COLO829 (cell line): ENCODE data around the gene AGXT.
"Not testable (repeated sequence)": the region's sequence is repeated elsewhere in the genome, so short reads cannot be mapped to it uniquely, and the experiment has no call there.

Source experiments
- DNase-seq: peaks from one replicate; pipeline ENCODE4 v3.0.0; 2012; ENCODE audit warnings: low spot score

Gene AGXT

DNA sequence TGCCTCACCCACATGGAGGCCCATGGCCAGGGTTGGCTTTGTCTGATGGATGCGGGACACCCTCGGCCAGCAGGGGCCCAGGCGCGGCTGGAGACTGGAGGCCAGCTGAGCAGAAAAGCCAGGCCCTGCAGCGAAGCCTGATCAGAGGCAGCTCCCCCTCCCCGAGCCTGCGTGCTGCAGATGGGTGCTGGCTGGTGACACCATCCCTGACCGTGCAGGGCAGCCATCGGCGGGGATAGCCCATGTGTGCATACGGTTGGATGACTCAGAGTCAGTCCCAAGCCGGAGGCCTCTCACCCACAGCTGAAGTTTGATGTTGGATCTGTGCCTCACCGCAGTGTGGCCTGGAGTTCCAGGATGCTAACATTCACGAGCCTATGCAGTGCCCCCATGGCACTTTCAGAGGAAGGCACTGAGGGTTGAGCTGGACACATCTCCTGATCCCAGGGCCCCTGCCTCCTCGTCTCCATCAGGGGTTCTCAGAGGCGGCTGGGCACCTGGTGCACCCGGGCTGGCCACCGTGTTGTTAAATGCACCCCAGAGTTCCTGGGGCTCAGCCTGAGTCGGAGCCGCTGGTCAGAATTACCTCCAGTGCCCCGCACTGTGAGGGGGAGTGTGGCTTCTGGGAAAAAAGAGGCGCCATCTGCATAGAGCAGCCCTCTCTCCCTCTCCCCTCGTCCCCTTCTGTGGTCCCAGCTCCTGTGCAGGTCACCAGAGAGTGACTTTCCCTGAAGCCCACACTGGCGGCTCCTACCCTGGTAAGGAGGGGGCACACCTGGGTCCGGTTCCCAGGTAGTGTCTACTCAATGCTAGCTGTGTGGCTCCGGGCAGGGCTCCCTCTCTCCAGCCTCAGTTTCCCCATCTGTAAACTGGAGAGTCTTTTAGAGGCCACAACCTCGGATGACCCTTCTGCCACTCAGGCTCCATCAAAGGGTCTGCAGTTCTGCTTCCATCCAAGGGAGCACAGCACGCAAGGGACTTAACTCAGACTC lies 29.2 kb upstream of the AGXT start:
- peak; percentile 12 for DNase-seq

DNA sequence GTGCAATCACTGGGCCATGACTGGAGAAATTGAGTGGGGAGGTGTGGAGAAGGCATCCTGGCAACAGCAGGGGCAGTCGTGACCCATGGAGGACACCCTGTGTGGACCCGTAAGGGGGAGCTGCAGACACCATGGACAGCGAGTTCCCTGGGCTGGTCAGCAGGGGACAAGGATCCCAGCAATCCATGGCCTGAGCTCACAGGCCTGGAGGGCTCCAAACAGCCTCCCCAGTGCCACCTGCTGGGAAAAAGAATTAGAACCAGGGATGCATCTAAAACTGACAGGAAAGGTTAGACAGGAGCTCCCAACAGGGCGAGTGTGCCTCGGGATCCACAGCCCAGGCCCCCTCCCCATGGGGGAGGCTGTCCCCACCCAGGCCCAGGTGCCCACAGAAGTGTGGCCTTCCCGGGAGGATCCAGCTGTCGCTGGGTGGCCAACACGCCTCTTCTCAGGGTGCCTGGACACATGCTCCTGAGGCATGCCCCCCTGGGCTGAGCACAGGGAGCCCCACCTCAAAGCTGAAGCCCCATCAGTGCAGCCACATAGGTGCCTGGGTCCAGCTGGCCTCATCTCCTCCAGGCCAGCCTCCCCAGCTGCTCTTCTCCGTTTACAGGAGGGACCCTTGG lies 28.1 kb upstream of the AGXT start:
- DNase-seq = peak; percentile 82

DNA sequence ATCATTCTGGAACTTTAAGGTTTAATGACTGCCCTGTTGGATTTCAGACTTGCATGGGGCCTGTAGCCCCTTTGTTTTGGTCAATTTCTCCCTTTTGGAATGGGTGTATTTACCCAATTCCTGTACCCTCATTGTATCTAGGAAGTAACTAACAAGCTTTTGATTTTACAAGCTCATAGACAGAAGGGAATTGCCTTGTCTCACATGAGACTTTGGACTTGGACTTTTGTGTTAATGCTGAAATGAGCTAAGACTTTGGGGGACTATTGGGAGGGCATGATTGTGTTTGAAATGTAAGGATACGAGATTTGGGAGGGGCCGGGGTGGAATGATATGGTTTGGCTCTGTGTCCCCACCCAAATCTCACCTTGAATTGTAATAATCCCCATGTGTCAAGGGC lies 22.3 kb upstream of the AGXT start:
- DNase-seq = not testable (repeated sequence)

DNA sequence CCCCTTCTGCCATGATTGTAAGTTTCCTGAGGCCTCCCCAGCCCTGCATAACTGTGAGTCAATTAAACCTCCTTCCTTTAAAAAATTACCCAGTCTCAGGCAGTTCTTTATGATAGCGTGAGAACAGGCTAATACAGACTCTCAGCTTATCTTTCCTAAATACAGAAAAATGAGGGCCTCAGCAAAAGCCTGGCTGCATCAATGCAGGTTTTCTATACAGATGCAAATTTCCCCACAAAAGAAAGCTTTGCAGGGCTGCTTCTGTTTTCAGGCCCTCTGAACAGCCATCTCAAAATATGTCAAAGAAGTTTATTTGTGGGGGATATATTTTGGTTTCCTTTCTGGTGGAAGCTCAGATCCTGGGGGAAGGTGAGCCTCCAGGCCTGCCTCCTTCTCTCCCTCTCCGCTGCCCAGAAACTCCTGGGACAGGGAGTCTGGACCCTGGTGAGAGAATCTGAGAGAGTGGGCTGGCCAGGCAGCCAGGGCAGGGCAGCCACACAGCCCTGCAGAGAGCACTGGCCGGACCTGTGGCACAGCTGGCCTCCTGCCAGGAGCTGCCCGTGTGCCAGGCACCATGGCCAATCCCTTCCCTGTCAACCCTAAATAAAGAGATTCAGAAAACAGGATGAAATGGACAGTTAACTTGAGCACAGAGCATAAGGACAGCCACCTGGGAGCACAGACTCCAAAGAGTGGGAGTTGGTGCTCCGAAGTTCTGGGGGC lies 21.6 kb upstream of the AGXT start:
- DNase-seq = no peak

DNA sequence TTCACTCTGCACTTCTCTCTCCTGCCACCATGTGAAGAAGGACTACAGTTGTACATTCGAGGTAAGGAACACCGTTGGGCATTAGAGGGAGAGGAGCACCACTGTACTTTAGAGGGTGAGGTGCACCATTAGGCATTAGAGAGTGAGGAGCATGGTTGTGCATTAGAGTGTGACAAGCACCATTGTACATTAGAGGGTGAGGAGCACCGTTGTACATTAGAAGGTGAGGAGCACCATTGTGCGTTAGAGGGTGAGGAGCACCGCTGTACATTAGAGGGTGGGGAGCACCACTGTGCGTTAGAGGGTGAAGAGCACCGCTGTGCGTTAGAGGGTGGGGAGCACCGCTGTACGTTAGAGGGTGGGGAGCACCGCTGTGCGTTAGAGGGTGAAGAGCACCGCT lies 20.8 kb upstream of the AGXT start:
- DNase-seq = no peak

DNA sequence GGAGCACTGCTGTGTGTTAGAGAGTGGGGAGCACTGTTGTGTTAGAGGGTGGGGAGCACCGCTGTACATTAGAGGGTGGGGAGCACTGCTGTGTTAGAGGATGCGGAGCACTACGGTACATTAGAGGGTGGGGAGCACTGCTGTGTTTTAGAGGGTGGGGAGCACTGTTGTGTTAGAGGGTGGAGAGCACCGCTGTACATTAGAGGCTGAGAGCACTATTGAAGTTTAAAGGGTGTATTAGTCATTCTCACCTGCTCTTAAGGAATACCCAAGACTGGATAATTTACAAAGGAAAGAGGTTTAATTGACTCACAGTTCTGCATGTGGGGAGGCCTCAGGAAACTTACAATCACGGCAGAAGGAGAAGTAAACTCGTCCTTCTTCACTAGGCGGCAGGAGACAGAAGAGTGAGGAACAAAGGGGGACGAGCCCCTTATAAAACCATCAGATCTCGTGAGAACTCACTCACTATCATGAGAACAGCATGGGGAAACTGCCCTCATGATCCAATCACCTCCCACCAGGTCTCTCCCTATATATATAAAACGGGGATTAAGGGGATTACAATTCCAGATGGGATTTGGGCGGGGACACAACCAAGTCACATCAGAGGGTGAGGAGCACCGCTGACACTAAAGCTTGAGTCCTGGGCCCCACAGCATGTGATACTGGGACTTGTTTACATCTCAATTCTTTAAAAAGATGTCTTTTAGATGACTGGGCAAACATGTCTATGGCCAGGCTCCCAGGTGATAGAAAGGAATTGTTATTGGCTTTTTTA lies 19.5 kb upstream of the AGXT start:
- DNase-seq = no peak

DNA sequence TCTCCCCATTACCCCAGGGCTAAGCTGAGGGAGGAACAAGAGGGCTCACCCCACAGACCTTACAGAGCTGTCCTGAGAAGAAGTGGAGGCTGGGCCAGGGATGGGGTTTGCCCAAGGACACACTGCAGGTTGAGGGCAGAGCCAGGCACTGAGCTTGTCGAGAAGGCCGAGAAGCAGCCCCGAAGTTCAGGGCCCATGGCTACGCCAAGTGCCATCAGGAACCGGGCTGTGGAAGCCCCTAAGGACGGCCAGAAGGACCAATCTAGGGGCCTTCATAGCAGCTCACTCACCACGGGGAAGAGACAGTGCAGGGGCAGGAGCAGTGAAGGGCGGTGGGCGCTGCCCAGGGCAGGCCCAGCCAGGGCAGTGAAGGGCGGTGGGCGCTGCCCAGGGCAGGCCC lies 18.6 kb upstream of the AGXT start:
- DNase-seq = no peak

DNA sequence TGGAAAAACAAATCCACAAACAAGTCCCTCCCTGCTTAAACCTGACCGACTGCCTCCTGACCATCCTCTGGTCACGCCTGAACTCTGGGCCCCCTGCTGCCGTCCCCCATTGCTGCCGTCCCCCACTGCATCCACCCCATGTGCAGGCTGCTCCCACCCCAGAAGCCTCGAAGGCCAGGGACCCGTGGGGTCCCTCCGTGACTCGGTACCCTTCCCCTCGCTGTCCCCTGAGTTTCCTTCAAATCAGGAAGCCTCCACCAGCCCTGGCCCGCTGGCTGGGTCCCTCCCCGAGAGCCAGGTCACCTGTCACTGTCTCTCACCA lies 17.9 kb upstream of the AGXT start:
- DNase-seq = no peak

DNA sequence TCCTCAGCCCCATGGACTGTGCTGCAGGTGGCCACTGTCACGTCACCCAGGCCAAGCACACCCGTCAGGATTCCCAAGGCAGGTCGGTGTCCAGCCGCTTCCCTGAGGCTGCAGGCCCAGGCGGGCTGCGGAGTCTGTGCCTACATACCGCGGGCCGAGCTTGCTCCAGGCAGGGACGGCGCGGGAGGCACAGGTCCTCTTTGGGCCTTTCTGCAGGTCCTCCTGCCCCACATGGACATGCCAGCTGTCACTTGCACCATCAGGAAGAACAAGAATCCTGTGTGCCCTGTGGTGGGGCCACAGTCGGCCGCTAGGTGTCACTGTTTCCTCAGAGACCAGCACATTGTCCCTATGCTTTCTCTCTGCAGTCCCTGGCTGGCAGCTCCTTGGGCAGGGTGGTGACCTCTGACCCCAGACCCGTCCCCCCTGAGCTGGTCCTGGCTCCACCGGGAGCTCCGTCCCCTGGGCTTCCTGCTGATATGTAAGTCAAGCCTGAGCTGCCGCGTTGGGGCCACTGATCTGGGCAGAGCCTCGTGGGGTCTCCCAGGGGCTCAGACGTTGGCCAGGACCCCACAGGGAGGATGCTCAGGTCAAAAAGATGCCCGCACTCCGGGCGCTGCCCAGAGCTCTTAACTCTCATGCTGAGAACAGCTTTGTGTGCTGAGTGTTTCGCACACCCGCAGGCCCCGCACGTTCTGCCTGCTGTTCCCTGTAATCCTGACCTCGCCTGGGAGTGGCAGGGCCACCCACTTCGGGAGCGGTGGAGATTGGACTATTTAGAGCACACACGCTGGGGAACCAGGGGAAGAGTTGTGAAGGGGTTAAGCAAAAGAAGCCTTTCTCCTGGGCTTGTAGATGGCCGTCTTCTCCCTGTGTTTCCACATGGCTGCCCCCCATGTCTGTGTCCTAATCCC lies 17.3 kb upstream of the AGXT start:
- peak; percentile 83 for DNase-seq

DNA sequence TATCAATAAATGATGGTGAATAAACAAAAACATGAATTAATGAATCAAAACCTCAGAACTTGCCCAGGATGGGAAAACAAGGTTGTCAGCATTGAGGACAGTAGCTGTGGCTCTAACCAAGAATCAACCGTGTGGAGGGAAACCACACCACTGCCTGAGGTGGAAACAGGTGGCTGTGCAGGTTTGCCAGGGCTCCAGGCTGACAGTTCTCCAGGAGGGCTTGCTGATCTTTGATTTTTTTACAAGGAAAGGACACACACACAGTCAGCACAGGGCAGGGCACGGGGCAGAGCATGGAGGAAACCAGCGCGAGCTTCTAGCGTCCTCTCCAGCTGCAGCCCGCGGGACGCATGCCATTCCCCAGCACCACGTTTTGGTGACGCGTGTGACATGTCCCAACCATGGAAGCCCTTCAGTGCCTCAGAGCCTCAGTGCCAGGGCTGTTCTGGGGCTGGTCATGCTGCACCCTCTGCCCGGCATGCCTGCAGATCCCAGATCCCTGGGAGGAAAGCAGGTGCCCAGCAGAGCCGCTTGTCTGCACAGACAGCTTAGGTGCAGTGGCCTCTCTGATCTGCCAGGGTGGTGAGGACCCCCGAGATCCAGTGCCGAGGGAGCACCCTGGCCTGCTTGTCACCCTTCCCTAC lies 15.8 kb upstream of the AGXT start:
- no peak for DNase-seq

DNA sequence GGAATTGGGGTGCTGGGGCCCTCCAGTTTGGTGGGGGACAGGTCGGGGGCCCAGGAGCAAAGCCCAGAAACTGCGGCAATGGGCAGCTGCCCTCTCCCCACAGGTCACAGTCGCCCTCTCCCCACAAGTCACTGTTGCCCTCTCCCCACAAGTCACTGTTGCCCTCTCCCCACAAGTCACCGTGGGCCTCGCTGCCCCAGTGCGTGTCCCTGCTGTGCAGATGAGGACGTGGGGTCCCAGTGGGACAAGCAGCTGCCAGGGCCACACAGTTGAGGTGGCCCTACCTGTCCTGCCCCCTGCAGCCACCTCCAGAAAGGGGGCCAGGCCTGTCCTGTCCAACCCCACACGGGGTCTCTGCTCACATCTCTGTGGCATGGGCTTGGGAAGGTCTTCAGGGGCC lies 13.0 kb upstream of the AGXT start:
- DNase-seq = no peak

DNA sequence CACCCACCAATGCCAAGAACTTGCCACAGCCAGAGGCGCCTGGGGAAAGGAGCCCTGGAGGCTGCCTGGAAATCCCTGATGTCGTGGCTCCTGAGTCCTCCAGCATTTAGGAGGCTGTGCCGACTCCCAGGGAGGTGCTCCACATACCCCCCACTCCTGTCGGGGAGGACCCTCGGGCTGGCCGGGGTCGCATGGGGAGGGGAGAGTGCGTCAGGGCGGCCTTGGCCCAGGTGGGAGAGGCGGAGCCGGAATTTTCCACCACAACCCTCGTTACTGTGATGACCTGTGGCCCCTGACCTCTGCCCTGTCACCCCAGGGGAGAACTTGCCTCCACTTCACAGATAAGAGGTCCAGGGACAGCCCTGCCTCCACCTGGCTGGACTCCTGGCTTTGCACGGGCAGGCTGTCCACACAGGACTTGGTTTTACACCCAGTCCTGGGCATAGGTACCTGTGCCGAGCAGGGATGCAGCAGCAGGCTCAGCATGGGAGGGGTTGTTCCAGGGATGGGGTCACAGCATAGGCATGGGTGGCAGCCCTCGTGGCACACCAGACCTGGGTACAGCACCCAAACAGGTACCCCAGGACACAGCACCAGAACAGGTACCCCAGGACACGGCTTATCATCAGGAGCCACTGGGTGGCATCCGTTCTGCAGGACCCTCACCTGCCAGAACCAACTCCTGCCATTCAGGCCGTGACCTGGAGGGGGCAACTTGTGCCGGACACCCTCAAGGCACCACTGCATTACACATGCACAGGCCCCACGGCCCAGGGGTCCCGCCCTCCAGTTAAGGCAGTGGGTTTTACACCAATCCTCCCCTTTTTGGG lies 12.3 kb upstream of the AGXT start:
- no peak for DNase-seq

DNA sequence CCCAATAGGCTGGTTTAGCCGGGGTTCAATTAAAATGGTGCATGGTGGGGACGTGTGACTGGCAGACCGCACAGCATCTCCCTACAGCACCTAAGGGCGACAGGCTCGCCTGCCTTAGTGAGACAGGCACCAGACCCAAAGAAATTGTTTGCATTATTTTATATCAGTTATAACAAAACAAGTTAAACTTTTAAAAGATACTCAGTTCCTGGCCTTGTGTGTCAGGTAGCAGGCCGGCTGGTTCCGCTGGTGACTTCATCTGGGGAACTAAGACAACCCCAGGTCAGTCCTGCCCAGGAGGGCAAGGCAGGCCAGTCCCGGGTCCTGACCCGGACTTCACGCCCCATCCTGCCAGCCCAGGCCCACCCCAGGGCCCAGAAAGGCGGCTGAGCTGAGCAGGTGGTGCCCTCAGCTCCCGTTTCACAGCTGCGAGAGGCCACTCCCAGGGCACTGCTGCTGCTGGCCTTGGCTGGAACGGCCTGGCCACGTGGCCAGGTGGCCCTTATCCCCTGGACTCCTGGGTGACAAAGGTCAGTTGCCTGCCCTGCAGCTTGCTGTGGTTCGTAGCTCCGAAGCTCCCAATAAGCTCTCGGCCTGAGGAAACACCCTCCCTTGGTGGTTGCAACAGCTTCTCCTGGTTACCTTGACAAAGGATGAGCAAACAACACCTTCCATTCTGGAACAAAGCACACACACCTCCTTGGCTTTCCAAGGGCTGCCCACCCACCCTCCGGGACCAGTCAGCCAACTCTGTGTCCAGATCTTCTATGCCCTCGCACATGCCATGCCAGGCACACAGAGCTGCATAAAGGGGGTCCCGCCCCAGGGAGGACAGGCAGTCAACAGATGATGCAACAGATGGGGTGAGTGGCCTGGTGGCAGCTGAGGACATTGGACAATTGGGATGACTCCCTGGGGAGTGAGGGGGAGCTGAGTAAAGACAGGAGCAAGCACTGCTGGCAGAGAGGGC lies 11.3 kb upstream of the AGXT start:
- no peak for DNase-seq

DNA sequence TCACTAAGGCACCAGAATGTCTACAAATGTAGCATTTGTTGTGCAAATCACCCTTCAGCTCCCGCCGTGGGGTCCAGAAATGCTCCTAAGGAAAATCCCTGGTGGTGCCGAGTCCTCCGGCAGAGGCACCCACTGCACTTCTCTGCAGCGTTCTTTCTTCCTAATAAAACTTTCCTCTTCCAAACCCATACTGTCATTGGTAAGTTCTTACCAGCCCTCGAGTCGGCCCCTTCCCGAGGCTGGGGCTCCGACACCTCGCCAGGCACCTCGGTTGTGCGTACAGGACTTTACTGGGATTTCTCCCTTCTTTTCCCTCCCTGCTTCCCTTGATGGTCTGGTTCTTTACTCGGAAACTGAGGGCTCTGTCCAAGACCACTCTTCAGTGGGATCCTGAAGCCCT lies 10.3 kb upstream of the AGXT start:
- DNase-seq = no peak

DNA sequence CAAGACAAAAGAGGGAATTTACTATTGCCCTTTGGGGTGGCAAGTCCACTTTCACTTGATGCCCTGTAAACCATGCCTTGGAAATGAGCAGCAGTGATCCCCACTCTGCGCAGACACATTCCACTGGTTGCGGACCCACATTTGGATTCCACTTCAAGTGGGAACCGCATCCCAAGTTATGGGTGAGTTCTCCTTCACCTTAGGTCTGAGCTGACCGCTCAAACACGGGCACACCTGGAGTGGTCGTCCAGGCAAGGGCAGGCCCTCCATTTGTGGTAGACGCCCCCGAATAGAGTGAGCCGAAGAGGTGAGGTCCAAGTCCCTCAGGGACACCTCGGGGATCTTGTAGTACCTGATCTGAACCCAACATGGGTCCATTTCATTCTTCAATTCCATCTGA lies 9.8 kb upstream of the AGXT start:
- DNase-seq = no peak

DNA sequence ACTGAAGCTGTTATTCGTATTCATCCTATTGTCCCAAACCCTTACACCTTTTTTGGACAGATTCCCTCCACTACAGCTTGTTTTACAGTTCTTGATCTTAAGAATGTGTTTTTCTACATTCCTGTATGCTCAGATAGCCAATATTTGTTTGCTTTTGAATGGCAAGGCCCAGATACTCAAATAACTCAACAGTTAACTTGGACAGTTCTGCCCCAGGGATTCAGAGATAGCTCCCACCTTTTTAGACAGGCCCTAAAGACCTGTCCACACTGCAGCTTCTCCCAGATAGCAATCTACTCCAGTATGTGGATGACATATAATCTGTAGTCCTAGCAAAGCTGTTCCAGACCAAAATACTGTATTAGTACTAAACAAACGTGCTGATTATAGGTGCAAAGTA lies 7.1 kb upstream of the AGXT start:
- no peak for DNase-seq

DNA sequence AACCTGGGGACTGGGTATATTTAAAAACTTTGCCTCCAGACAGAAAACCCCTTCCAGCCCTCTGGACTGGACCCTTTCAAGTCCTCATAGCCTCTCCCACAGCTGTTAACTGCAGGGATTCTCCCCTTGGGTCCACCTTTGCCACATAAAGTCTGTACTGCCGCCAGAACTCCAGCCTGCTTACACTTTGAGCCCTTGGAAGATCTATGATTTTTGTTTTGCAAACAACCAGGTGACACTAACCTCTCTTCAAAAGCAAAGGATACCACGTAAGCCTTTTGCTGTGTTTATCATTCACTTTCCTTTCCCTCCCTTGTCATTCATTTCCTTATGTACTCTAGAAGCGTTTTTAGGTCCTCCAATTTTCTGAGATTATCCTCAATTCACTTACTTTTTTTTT lies 4.1 kb upstream of the AGXT start:
- DNase-seq = no peak

DNA sequence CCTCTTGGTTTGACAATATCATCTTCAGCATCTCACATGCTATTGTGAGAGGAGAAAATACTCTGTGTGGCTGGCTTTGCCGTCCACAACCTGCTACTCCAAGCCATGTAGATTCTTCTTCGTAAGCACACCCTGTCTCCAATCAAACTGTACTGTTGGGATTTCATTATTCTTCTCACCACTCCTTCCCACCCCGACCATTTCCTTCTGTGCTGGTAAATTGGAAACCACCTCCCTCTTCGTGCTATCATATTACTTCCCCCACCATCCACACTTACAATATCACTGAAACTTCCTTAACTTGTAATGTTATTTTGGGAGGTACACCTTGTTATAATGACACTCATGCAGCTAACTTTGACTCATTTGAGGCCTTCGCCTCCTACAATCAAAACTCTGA lies 3.2 kb upstream of the AGXT start:
- no peak for DNase-seq
